Thyroid gland (tissue), 4 donors: ENCODE measurements around the gene THSD7A. TPM values are rescaled to one million over a fixed set of nuclear protein-coding genes. Genes with fewer than 3 reads are reported as not detected.

ENCODE experiments used
- DNase-seq, 2 donors: peaks; one replicate each; pipeline ENCODE4 v3.0.0-alpha.2; 2019
- H3K27ac ChIP-seq, 3 donors: fragments of 200-600 bp; sonication (generic); 1 replicate in 2 of 3; 2 replicates in 1 of 3; pipeline ENCODE4 v1.5.1; 2016 to 2019; ENCODE audit warnings: mild to moderate bottlenecking in 1 of 3, moderate library complexity in 1 of 3
- H3K27me3 ChIP-seq: fragments of 200-600 bp; sonication (generic); one replicate; pipeline ENCODE4 v1.5.1; 2019
- H3K36me3 ChIP-seq, 2 donors: fragments of 200-600 bp; sonication (generic); one replicate each; pipeline ENCODE4 v1.5.1; 2016 to 2019
- H3K4me1 ChIP-seq, 2 donors: fragments of 200-600 bp; sonication (generic); one replicate each; pipeline ENCODE4 v1.5.1; 2017 to 2019
- H3K4me3 ChIP-seq, 3 donors: fragments of 200-600 bp; sonication (generic); replicated peaks in 1 of 3; 1 replicate in 2 of 3; 2 replicates in 1 of 3; pipeline ENCODE4 v1.5.1; 2016; ENCODE audit warnings: mild to moderate bottlenecking in 1 of 3
- H3K9me3 ChIP-seq: fragments of 200-600 bp; sonication (generic); one replicate; pipeline ENCODE4 v1.5.1; 2017
- CTCF ChIP-seq, 6 experiments: fragments of 200-600 bp in 3 of 6; fragments of 450-650 bp in 3 of 6; sonication (generic) in 3 of 6; IDR thresholded peaks; one replicate each; pipeline ENCODE4 v1.5.1; 2016 to 2019; ENCODE audit warnings: antibody characterized with exemption in 6 of 6, mild to moderate bottlenecking in 2 of 6, inconsistent platforms in 1 of 6, moderate library complexity in 1 of 6
- POLR2A ChIP-seq, 2 donors: fragments of 450-650 bp; IDR thresholded peaks; one replicate each; pipeline ENCODE4 v1.6.1; 2017; ENCODE audit warnings: antibody characterized with exemption in 2 of 2, mild to moderate bottlenecking in 2 of 2, moderate library complexity in 1 of 2
- WGBS, 2 donors: methylation state at CpG; one replicate each; pipeline ENCODE4 v1.1.5; 2017; 5-methylcytosine and 5-hydroxymethylcytosine counted together
- intact Hi-C: fragments of 100-400 bp; cut with DNase I; formaldehyde crosslinking; loops from one replicate; pipeline ENCODE4 v1.15.1; 2023
- total RNA-seq, 4 donors: library from RNA; depleted of rRNA; stranded (reverse); fragments of >200 nt; gene quantifications; one replicate each; pipeline ENCODE4 v1.2.3, GENCODE V29; 2016

THSD7A gene
- total RNA-seq, 4 donors from 2014 or later, result 4.2 to 6.1 (median 5.8) TPM

DNA sequence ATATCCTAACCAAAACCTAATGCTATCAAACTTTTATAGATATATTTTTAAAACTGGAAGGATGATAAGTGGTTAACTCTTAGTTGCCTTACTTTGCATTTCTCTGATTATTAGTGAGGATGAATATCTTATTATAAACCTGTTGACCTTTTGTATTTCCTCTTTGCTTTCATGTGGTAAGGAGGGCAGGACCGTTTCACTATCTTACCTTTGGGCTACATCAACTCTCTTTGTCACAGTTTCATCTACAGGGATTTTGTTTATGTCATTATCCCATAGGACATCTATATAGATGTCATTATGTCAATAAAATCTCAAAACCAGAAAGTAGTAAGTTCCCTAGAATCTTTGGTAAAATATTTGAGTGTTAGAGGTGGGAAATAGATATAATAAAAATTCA is 219.3 kb downstream of the THSD7A start:
- no peaks in the 10 kb centered on the region for H3K27me3 ChIP-seq
- WGBS, 2 donors, result 87 to 93% methylated on average over 1 of the region's 1 CpG
- no peak overlapping the region for H3K27ac ChIP-seq
- TF ChIP-seq CTCF (IDR thresholded peaks at IDR 0.05) (no peak), POLR2A (IDR thresholded peaks at IDR 0.05) (no peak)
- intact Hi-C loops, result no loop called here
- no peak overlapping the region for H3K4me3 ChIP-seq
- H3K36me3 ChIP-seq, result no peaks in the 10 kb centered on the region
- H3K4me1 ChIP-seq, result peaks cover 0 to 2% of the 10 kb centered on the region in 2 donors
- H3K9me3 ChIP-seq, result no peaks in the 10 kb centered on the region
- no peak for DNase-seq

DNA sequence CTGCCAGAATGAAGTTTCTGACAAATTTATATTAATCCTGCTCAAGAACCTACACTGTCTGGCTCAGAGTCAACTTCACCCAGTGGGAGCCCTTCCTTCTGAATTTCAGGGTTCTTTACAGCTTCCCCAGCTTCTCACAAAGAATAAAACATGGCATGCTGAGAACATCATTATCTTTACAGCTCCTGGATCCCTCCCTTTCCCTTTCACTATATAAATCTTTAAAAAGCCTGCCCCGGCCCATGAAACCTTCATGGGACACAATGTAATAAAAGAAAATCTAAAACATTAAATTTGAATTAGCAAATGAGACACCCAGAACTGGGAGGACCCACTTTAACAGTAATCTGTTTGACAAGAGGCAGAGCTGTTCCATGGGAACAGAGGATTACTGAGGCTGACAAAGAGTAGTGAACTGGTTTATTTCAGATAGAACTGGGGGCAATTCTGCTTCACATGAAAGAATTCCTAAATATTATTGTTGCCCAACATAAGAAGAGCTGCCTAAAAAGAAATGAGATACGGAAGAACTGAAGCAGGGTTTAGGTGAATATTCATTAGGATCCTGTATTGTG is 222.8 kb downstream of the THSD7A start:
- Histone ChIP-seq H3K27ac (no peak overlapping the region), H3K27me3 (no peaks in the 10 kb centered on the region), H3K9me3 (no peaks in the 10 kb centered on the region), H3K36me3 (no peaks in the 10 kb centered on the region), H3K4me3 (no peak overlapping the region), H3K4me1 (peaks cover 0 to 6% of the 10 kb centered on the region in 2 donors)
- intact Hi-C loops, result no loop called here
- DNase-seq, result no peak
- 89 to 92% methylated on average over 2 of the region's 2 CpGs for WGBS, 2 donors
- TF ChIP-seq POLR2A (IDR thresholded peaks at IDR 0.05) (no peak), CTCF (IDR thresholded peaks at IDR 0.05) (no peak)

DNA sequence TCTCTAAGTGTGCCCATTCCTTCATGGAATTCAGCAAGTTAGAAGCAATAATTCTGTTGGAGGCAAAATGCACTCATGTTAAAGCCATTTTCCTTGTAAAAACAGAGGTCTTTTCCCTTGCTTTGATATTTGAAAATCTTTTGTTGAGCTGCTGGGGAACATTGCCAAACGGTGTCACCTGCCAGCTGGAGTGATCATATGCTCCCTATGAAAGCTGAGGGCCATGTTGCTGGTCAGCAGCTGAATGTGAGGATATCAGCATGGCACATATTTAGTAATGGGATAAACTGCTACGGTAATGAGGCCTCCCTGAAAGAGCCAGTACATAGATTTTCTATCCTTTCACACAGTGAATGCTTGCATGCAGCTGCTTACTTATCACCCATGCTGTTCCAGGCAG is 224.3 kb downstream of the THSD7A start:
- no peaks in the 10 kb centered on the region for H3K36me3 ChIP-seq
- no peaks in the 10 kb centered on the region for H3K9me3 ChIP-seq
- no peak overlapping the region for H3K27ac ChIP-seq
- no peaks in the 10 kb centered on the region for H3K27me3 ChIP-seq
- intact Hi-C loops, result no loop called here
- peaks cover 0 to 6% of the 10 kb centered on the region in 2 donors for H3K4me1 ChIP-seq
- 22 to 43% methylated on average over 2 of the region's 2 CpGs for WGBS, 2 donors
- no peak overlapping the region for H3K4me3 ChIP-seq
- TF ChIP-seq CTCF (IDR thresholded peaks at IDR 0.05) (no peak), POLR2A (IDR thresholded peaks at IDR 0.05) (no peak)
- DNase-seq, result peak; percentile 46 to 64

- H3K4me3 ChIP-seq, result no peak overlapping the region
- H3K36me3 ChIP-seq, result no peaks in the 10 kb centered on the region
- DNase-seq, result no peak
- intact Hi-C loops, result no loop called here
- H3K9me3 ChIP-seq, result no peaks in the 10 kb centered on the region
- H3K27me3 ChIP-seq, result no peaks in the 10 kb centered on the region
- peak overlapping the region in 1 of 3 donors; percentile 3 for H3K27ac ChIP-seq
- peaks cover 0 to 6% of the 10 kb centered on the region in 2 donors for H3K4me1 ChIP-seq
- TF ChIP-seq POLR2A (IDR thresholded peaks at IDR 0.05), result no peak
- TF ChIP-seq CTCF (IDR thresholded peaks at IDR 0.05), result no peak
Measured at GRCh38 chr7:11605749-11606148, 226.2 kb downstream of the THSD7A start.

GRCh38 chr7:11604505-11604904 is 227.5 kb downstream of the THSD7A start:
- no peaks in the 10 kb centered on the region for H3K36me3 ChIP-seq
- peaks cover 0 to 6% of the 10 kb centered on the region in 2 donors for H3K4me1 ChIP-seq
- TF ChIP-seq CTCF (IDR thresholded peaks at IDR 0.05) (no peak), POLR2A (IDR thresholded peaks at IDR 0.05) (no peak)
- WGBS, 2 donors, result 72 to 79% methylated on average over 1 of the region's 1 CpG
- peak overlapping the region in 1 of 3 donors; percentile 18 for H3K27ac ChIP-seq
- no peaks in the 10 kb centered on the region for H3K9me3 ChIP-seq
- H3K4me3 ChIP-seq, result no peak overlapping the region
- intact Hi-C loops, result no loop called here
- DNase-seq, result no peak
- H3K27me3 ChIP-seq, result no peaks in the 10 kb centered on the region
